Stimulated activated CD4-positive, alpha-beta T cell treated with anti-CD3 and anti-CD28 coated beads, TNF-alpha, amount 100 ng/mL, for 1 hour (primary cell): Measurements from ENCODE around the gene PTCSC3.

Experiments
- DNase-seq, 3 donors: peaks; one replicate each; pipeline ENCODE4 v3.0.0-alpha.2; 2020; ENCODE audit warnings: low read depth in 3 of 3, low spot score in 1 of 3

PTCSC3 gene

GRCh38 chr14:36176524-36176923 is at the start of gene PTCSC3:
PTCSC3 (minus strand) TSS chr14:36176722.
- no peak for DNase-seq

GRCh38 chr14:36226164-36226563 is 49.6 kb upstream of the PTCSC3 start:
- DNase-seq = no peak

GRCh38 chr14:36224176-36224575 is 47.7 kb upstream of the PTCSC3 start:
- no peak for DNase-seq

GRCh38 chr14:36223558-36223957 is 47.0 kb upstream of the PTCSC3 start:
- DNase-seq = no peak

- DNase-seq = no peak
These were observed 46.5 kb upstream of the PTCSC3 start for GRCh38 chr14:36222952-36223468.

- DNase-seq = no peak
These were observed 45.8 kb upstream of the PTCSC3 start for GRCh38 chr14:36222337-36222736.

- no peak for DNase-seq
These were observed 44.6 kb upstream of the PTCSC3 start for GRCh38 chr14:36221112-36221511.

- no peak for DNase-seq
These were observed 41.2 kb upstream of the PTCSC3 start for GRCh38 chr14:36217732-36218131.

GRCh38 chr14:36217027-36217426 is 40.5 kb upstream of the PTCSC3 start:
- no peak for DNase-seq

- DNase-seq = no peak
These were observed 38.7 kb upstream of the PTCSC3 start for GRCh38 chr14:36215217-36215598.

GRCh38 chr14:36214476-36215216 is 38.1 kb upstream of the PTCSC3 start:
- no peak for DNase-seq

- no peak for DNase-seq
These were observed 36.5 kb upstream of the PTCSC3 start for GRCh38 chr14:36212987-36213386.

GRCh38 chr14:36212577-36212976 is 36.1 kb upstream of the PTCSC3 start:
- DNase-seq = no peak

- DNase-seq = no peak
These were observed 32.3 kb upstream of the PTCSC3 start for GRCh38 chr14:36208690-36209278.

GRCh38 chr14:36207500-36207899 is 31.0 kb upstream of the PTCSC3 start:
- no peak for DNase-seq

GRCh38 chr14:36204461-36205073 is 28.0 kb upstream of the PTCSC3 start:
- DNase-seq = no peak

- no peak for DNase-seq
These were observed 21.9 kb upstream of the PTCSC3 start for GRCh38 chr14:36198378-36198777.

- no peak for DNase-seq
These were observed 18.1 kb upstream of the PTCSC3 start for GRCh38 chr14:36194663-36195062.

GRCh38 chr14:36192530-36192929 is 16.0 kb upstream of the PTCSC3 start:
- DNase-seq = no peak

GRCh38 chr14:36183402-36183801 is 6.9 kb upstream of the PTCSC3 start:
- DNase-seq = no peak

- DNase-seq = no peak
These were observed 4.9 kb upstream of the PTCSC3 start for GRCh38 chr14:36181417-36181816.

- DNase-seq = no peak
These were observed 967 bp upstream of the PTCSC3 start for GRCh38 chr14:36177489-36177888.
